HepG2 (cell line): Measurements from ENCODE around the gene USP24. TPM values are rescaled to one million over a fixed set of nuclear protein-coding genes. Genes with fewer than 3 reads are reported as not detected.

ENCODE experiments used
- CC2D1A ChIP-seq: sonication (generic); formaldehyde crosslinking; IDR thresholded peaks from 2 replicates; pipeline ENCODE4 v1.8.1; 2023; ENCODE audit warnings: mild to moderate bottlenecking, missing genetic modification reagents
- ELF4 ChIP-seq: sonication (generic); formaldehyde crosslinking; IDR thresholded peaks from 2 replicates; pipeline ENCODE4 v1.5.0; 2020; ENCODE audit warnings: missing genetic modification reagents, mild to moderate bottlenecking, moderate library complexity, borderline replicate concordance
- FOXJ3 ChIP-seq: sonication (generic); formaldehyde crosslinking; IDR thresholded peaks from 2 replicates; pipeline ENCODE4 v1.4.0; 2020; ENCODE audit warnings: missing genetic modification reagents, mild to moderate bottlenecking, borderline replicate concordance
- FOXK1 ChIP-seq: sonication (generic); formaldehyde crosslinking; IDR thresholded peaks from 2 replicates; pipeline ENCODE4 v1.4.0; 2020; ENCODE audit warnings: low read depth, missing genetic modification reagents, borderline replicate concordance
- GATA4 ChIP-seq: sonication (generic); IDR thresholded peaks from 2 replicates; pipeline ENCODE4 v1.6.1; 2016; ENCODE audit warnings: antibody characterized with exemption, low read depth, borderline replicate concordance
- GPBP1L1 ChIP-seq: sonication (generic); formaldehyde crosslinking; IDR thresholded peaks from 2 replicates; pipeline ENCODE4 v1.5.0; 2020; ENCODE audit warnings: mild to moderate bottlenecking, missing genetic modification reagents
- HMG20B ChIP-seq: conservative IDR thresholded peaks from 2 replicates; pipeline ENCODE4 v1.6.1; 2016; ENCODE audit warnings: missing genetic modification reagents, missing compliant biosample characterization
- HMGA1 ChIP-seq: sonication (generic); formaldehyde crosslinking; conservative IDR thresholded peaks from 2 replicates; pipeline ENCODE4 v1.4.0; 2020; ENCODE audit warnings: missing genetic modification reagents
- IKZF5 ChIP-seq: IDR thresholded peaks from 2 replicates; pipeline ENCODE4 v1.6.1; 2018; ENCODE audit warnings: missing genetic modification reagents, mild to moderate bottlenecking, missing compliant biosample characterization
- KDM5A ChIP-seq: fragments of 200-600 bp; sonication (generic); IDR thresholded peaks from 2 replicates; pipeline ENCODE4 v1.7.0; 2018; ENCODE audit warnings: antibody characterized with exemption, mild to moderate bottlenecking, low read length, borderline replicate concordance
- KLF9 ChIP-seq: IDR thresholded peaks from 2 replicates; pipeline ENCODE4 v1.6.1; 2016; ENCODE audit warnings: low read depth
- MED8 ChIP-seq: sonication (generic); formaldehyde crosslinking; IDR thresholded peaks from 2 replicates; pipeline ENCODE4 v1.8.1; 2023; ENCODE audit warnings: mild to moderate bottlenecking, missing genetic modification reagents; ENCODE audit not compliant: insufficient replicate concordance
- MLX ChIP-seq: IDR thresholded peaks from 2 replicates; pipeline ENCODE4 v1.6.1; 2016
- ONECUT2 ChIP-seq: sonication (generic); formaldehyde crosslinking; IDR thresholded peaks from 2 replicates; pipeline ENCODE4 v1.4.0; 2020; ENCODE audit warnings: missing genetic modification reagents
- PHF20 ChIP-seq: sonication (generic); formaldehyde crosslinking; IDR thresholded peaks from 2 replicates; pipeline ENCODE4 v1.5.0; 2020; ENCODE audit warnings: mild to moderate bottlenecking, missing genetic modification reagents
- RBFOX2 ChIP-seq: fragments of 200-400 bp; formaldehyde crosslinking; IDR thresholded peaks from 2 replicates; pipeline ENCODE4 v1.6.1; 2017; ENCODE audit warnings: low read depth, mild to moderate bottlenecking, low read length
- RBM39 ChIP-seq: fragments of 200-400 bp; formaldehyde crosslinking; IDR thresholded peaks from one replicate; pipeline ENCODE4 v1.6.1; 2018; ENCODE audit warnings: antibody characterized with exemption, mild to moderate bottlenecking, low read depth, low read length; ENCODE audit not compliant: poor library complexity, severe bottlenecking
- SETDB1 ChIP-seq: sonication (generic); formaldehyde crosslinking; IDR thresholded peaks from 2 replicates; pipeline ENCODE4 v1.5.1; 2020; ENCODE audit warnings: missing genetic modification reagents, mild to moderate bottlenecking, borderline replicate concordance
- SUZ12 ChIP-seq: fragments of 150-350 bp; IDR thresholded peaks from 2 replicates; pipeline ENCODE4 v1.6.1; 2014; ENCODE audit warnings: low read depth, low read length
- TAF15 ChIP-seq: fragments of 200-400 bp; formaldehyde crosslinking; IDR thresholded peaks from one replicate; pipeline ENCODE4 v1.6.1; 2018; ENCODE audit warnings: mild to moderate bottlenecking, low read depth, low read length; ENCODE audit not compliant: poor library complexity, severe bottlenecking
- TCF7 ChIP-seq: sonication (generic); IDR thresholded peaks from 2 replicates; pipeline ENCODE4 v1.6.1; 2016; ENCODE audit warnings: antibody characterized with exemption, low read depth
- ZFP36L1 ChIP-seq: sonication (generic); formaldehyde crosslinking; IDR thresholded peaks from 2 replicates; pipeline ENCODE4 v1.8.0; 2022; ENCODE audit warnings: mild to moderate bottlenecking, missing genetic modification reagents, moderate library complexity
- ZFP62 ChIP-seq: sonication (generic); formaldehyde crosslinking; IDR thresholded peaks from 2 replicates; pipeline ENCODE4 v1.4.0; 2020; ENCODE audit warnings: missing genetic modification reagents
- ZFYVE20 ChIP-seq: sonication (generic); formaldehyde crosslinking; IDR thresholded peaks from 2 replicates; pipeline ENCODE4 v1.8.0; 2023; ENCODE audit warnings: low read depth, mild to moderate bottlenecking, moderate library complexity, missing genetic modification reagents, borderline replicate concordance
- ZNF326 ChIP-seq: sonication (generic); formaldehyde crosslinking; IDR thresholded peaks from 2 replicates; pipeline ENCODE4 v1.4.0; 2020; ENCODE audit warnings: missing genetic modification reagents, borderline replicate concordance
- ZNF441 ChIP-seq: sonication (generic); formaldehyde crosslinking; IDR thresholded peaks from 2 replicates; pipeline ENCODE4 v1.7.0; 2021; ENCODE audit warnings: missing genetic modification reagents, borderline replicate concordance
- ZNF501 ChIP-seq: sonication (generic); formaldehyde crosslinking; IDR thresholded peaks from 2 replicates; pipeline ENCODE4 v1.5.1; 2020; ENCODE audit warnings: mild to moderate bottlenecking, moderate library complexity, missing genetic modification reagents
- ZNF570 ChIP-seq: sonication (generic); formaldehyde crosslinking; IDR thresholded peaks from 2 replicates; pipeline ENCODE4 v1.4.0; 2020; ENCODE audit warnings: mild to moderate bottlenecking, missing genetic modification reagents, borderline replicate concordance
- ZSCAN9 ChIP-seq: IDR thresholded peaks from 2 replicates; pipeline ENCODE4 v1.6.1; 2016; ENCODE audit warnings: borderline replicate concordance
- polyA plus RNA-seq, 8 experiments: library from polyadenylated mRNA; depleted of rRNA in 3 of 8; stranded (reverse) in 7 of 8; unstranded in 1 of 8; fragments of >200 nt; fragmentation: Illumina TruSeq in 4 of 8; extraction: Trizol in 4 of 8; gene quantifications; 2 replicates each; pipeline versions ENCODE4 v1.2.1 to v1.2.3, GENCODE V29; 2011 to 2016; ENCODE audit warnings: low read depth in 4 of 8, missing spikeins in 1 of 8, mixed read lengths in 1 of 8; ENCODE audit not compliant: insufficient read depth in 1 of 8
- total RNA-seq, 5 experiments: library from RNA; depleted of rRNA; stranded (reverse); fragments of >200 nt; fragmentation: Illumina TruSeq; extraction: Trizol; gene quantifications; 2 replicates each; pipeline ENCODE4 v1.2.3, GENCODE V29; 2016; ENCODE audit warnings: low read depth in 1 of 5

Gene USP24
- total and polyA plus RNA-seq, 2 of the 13 experiments (the other 11 are each of a cell fraction or from before 2014, with no cell fraction given): 18.8 to 47.6 TPM

- TF ChIP-seq ZFYVE20 (CRISPR knock-in tag): no peak
- TF ChIP-seq SUZ12: no peak
- TF ChIP-seq HMGA1 (CRISPR knock-in tag): no peak
- TF ChIP-seq PHF20: peak; percentile 38; the same call in 1 of the 2 replicates
- TF ChIP-seq TAF15: no peak
- peak; percentile 78; the same call in 1 of the 2 replicates for TF ChIP-seq IKZF5
- no peak for TF ChIP-seq SETDB1 (CRISPR knock-in tag)
- TF ChIP-seq FOXJ3: peak; percentile 51; the same call in 1 of the 2 replicates
- TF ChIP-seq MLX (CRISPR knock-in tag): no peak
- TF ChIP-seq CC2D1A (CRISPR knock-in tag): no peak
- peak; percentile 27; the same call in 1 of the 2 replicates for TF ChIP-seq FOXK1
- TF ChIP-seq KDM5A: no peak
- TF ChIP-seq ONECUT2 (CRISPR knock-in tag): peak; percentile 55; the same call in 1 of the 2 replicates
- TF ChIP-seq TCF7: no peak
- peak; percentile 59 for TF ChIP-seq RBM39
- no peak for TF ChIP-seq GATA4
- peak; percentile 85 for TF ChIP-seq MED8 (CRISPR knock-in tag)
- TF ChIP-seq ZNF570 (CRISPR knock-in tag): no peak
- peak; percentile 79 for TF ChIP-seq RBFOX2
- TF ChIP-seq KLF9 (CRISPR knock-in tag): no peak
- peak; percentile 46; the same call in 1 of the 2 replicates for TF ChIP-seq ZFP36L1 (CRISPR knock-in tag)
- TF ChIP-seq HMG20B (CRISPR knock-in tag): no peak
- TF ChIP-seq ZNF326: no peak
- no peak; the same call in none of the 2 replicates for TF ChIP-seq ZSCAN9 (CRISPR knock-in tag)
- TF ChIP-seq GPBP1L1 (CRISPR knock-in tag): no peak
- TF ChIP-seq ZFP62 (CRISPR knock-in tag): no peak
- TF ChIP-seq ZNF501 (CRISPR knock-in tag): peak; percentile 75; the same call in 1 of the 2 replicates
- no peak for TF ChIP-seq ELF4 (CRISPR knock-in tag)
- no peak for TF ChIP-seq ZNF441 (CRISPR knock-in tag)
These were observed 175.7 kb downstream of the USP24 start, which contains the start of gene PCSK9 (continued) for GRCh38 chr1:55039342-55040082.
